GM21619 (cell line): ENCODE results near the gene TM2D3.
"Not testable (repeated sequence)": the region's sequence is repeated elsewhere in the genome, so short reads cannot be mapped to it uniquely, and the experiment has no call there.

Source experiments
- ATAC-seq: cut with Tn5 transposase; IDR thresholded peaks from one replicate; pipeline ENCODE4 v1.9.1; 2021; ENCODE audit not compliant: unreplicated experiment

TM2D3 gene

DNA sequence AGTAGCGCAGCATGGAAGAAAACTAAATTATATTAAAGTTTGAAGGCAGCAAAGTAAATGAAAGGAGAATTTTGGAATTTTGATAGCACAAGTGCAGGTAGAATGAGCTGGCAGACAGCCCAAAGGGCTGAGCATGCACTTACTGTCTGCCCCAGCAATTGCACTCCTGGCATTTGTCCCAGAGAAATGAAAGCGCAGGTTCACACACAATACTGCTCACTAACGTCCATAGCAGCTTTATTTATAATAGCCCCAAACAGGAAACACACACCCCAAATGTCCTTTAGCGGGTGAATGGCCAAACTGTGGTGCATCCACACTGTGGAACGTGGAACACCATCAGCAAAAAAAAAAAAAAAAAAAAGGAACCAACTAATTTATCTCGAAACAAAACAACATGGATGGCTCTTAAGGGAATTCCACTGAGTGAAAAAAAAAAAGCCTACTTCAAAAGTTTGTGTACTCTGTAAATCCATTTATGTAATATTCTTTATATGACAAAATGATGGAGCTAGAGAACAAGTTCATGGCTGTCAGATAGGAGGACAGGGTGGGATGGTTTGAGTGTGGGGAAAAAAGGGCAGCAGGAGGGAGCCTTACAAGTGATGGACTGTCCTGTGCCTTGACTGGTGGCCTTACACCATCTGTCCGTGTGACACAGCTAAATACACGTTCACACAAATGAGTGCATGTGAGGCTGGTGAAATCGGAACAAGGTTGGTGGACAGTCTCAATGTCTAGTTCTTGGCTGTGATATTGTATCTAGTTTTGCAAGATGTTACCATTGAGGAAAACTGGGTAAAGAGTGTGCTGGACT is 6.0 kb upstream of the TM2D3 start:
- no peak for ATAC-seq

DNA sequence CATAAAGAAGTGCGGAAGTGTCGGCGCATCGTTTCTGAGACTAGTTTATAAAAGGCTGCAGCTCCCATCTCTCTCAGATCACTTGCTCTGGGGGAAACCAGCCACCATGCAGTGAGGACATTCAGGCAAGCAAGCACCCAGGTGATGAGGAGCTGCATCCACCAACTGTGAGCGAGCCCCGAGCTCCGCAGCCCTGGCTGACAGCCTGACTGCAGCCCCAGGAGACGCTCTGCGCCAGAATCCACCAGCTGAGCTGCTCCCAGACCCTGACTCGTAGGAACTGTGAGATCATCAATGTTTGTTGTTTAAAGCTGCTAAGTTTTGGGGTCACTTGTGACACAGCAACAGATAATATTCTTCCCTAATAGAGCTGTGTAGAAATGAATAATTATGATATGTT is 5.0 kb upstream of the TM2D3 start:
- ATAC-seq, result no peak

DNA sequence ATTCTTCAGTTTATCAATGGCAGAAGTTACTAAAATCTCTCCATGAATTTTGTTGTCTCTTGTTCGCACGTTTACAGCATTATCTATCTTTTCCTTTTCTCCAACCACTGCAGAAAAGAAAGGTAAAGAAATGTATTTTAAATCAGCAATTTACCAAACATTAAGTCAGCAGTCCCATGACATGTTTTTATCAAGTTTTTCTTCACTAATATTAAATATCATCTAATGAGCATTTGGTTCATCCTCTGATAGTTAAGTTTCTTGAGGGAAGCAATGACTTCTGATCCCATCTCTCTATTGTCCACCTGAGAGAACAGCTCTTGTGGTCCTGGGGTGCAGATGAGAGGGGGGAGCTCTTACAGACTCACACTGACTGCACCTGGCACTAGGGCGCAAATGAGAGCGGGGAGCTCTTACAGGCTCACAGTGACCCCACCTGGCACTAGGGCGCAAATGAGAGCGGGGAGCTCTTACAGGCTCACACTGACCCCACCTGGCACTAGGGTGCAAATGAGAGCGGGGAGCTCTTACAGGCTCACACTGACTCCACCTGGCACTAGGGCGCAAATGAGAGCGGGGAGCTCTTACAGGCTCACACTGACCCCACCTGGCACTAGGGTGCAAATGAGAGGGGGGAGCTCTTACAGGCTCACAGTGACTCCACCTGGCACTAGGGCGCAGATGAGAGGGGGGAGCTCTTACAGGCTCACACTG is 2.6 kb upstream of the TM2D3 start:
- not testable (repeated sequence) for ATAC-seq

DNA sequence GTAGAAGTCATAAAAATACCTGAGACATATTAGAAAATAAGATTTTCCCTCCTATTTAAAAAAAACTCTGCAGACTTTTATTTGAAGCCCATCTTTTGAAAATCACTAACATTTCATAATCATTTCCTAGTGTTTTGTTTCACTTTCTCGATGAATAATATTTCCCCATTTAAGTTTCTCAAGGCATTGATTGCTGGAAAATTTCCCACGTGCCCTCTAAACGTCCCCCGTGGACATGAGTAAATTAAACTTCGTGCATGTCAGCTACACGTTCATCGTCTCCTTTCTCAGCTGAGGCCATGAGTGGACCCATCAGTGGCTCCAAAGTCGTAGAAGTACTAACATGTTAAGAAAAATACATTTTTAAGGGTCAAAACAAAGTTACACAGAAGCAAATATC is 2.0 kb upstream of the TM2D3 start:
- ATAC-seq, result no peak

DNA sequence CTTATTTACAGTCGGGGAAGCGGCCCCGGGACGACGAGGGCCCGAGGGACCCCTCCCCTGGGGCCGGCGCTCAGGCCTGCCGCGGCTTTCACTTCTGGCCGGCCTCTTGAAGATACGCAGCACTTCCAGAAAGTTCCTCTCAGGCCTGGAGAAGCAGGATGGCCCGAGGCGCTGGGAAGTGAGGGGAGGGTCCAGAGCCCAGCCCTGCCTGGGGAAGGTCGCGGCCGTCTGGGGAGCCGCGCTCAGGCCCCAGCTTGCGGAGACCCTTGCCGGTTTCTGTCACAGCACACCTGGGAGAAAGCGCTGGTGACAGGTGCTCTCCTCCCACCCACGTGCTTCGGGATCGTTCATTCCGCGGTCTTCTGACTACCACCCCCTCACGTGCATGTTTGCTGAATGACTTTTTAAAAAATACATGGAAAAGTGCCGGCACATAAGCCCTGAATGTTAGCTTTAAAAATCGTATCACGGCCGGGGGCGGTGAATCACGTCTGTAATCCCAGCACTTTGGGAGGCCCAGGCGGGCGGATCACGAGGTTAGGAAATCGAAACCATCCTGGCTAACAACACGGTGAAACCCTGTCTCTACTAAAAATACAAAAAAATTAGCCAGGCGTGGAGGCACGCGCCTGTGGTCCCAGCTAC is 727 bp upstream of the TM2D3 start:
- no peak for ATAC-seq

DNA sequence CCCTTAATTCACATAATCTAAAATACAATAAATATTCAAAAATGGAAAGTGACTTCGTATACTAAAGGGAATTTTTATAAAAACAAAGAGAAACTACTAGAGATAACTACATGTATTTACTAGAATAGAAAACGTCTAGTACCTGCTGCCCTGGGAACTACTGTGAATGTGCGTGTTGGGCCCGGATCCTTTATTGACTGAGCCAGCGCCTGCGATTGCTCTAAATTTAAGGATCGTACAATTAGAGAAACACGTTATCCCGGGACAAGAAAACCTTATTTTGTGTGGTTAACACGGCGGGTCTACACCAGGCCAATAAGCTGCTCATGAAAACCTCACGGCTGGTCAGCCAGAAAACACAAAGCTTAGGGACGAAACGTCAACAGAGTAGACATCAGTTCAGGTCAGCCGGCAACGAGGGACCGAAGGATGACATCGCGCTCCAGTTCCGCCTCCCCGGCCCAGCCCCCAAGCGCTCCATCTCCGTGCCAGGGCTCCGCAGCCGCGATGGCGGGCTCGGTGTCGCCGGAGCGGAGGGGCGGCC is 555 bp downstream of the TM2D3 start:
- peak; percentile 30 for ATAC-seq

DNA sequence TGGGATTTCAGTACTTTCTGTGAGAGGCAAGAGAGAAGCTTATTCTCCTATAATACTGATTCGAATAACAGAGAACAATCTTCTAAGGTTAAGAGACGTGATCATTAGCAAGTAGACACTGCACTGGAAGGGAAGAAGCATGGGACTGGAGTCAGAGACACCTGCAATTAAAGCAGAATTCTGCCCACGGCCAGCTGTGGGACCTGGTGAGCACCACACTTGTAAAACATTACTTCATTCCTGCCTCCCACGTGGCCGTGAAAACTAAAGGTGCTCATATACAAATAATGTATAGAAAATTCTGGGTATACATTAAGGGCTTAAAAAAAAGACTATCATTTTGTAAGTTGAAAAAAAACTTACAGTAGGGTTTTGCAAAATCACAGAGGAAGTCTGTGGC is 2.0 kb downstream of the TM2D3 start:
- ATAC-seq, result no peak

DNA sequence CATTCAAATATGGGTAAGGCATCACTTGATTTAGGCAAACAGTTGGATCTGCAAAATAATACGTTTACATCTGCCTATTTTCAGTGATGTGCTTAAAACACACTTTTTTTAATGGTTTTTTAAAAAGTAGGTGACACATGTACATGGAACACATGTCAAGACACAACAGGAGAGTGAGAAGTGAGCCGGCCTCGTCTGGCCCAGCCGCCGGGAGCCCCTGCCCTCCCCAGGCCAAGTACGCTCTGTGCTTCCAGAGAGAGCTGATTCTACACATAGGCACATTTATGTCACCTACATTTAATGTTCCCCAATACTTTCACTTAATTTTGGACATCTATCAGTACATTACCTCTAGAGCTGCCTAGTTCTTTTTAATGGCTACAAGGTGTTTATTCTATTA is 3.8 kb downstream of the TM2D3 start:
- no peak for ATAC-seq

DNA sequence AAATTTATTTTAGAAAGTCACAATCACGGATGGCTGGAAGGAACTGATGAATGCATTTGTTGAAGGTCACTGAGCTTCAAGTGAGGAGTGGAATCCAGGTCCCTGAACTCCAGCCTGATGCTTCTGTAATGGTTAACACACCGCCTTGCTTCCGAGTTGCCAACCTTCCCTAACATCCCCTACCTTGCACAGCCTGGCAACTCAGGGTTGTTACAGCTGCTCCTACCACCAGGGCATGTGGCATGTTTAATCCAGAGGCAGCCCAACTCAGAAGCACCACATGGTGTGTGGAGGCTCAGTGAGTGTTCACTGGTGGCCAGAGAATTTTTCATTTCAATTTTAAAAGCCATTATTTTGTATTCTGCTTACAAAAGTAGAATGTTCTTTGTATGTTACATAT is 4.9 kb downstream of the TM2D3 start:
- no peak for ATAC-seq

DNA sequence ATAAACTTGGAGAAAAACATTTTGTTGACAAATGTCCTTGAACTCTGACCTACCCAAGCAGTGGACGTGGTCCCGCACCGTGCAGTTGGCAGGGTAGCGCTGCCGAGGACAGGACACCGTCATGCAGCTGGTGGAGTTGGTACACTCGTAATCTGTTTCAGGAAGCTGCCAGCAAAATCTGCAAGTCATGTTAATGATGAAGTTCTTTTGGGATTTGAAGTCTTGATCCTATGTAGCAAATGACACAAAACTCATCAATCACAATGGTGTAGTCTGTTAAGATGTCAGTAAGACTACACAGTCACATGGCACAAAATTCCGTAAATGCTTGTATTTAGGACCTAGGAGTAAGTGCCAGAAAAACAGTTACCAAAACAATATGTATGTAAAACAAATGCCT is 5.5 kb downstream of the TM2D3 start:
- ATAC-seq, result no peak

DNA sequence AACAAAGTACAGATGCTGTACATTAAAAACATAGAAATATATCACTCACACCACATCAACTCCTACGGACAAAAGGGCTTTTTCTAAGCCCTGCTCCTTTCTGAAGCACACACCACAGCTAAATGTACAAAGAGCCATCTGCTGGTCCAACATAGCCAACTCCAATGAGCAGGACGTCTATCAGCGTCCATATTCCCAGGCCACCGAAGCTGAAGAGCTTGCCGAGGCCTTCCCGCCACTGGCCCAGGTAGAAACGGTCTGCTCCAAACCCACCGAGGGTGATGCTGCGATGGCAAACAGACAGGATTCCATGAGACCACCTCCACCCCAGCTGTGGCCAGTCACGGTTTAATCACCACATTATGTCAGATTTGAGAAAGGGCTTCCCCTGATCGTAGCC is 9.8 kb downstream of the TM2D3 start:
- no peak for ATAC-seq

DNA sequence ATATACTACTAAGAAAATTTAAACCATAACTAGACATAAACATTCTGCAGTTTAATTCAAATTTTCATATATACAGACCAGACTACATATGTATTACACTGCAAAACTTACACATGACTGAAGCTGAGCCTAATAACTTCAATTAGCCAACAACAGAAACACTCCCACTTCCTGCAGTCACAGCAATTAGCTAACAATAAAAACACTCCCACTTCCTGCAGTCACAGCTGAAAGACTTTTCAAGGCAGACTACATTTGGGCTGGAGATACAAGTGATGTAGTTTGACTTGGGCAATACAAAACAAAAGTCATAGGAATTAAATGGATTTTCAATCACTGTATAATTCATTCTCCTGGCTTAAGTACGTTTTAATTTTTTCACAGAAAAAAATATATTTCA is 10.3 kb downstream of the TM2D3 start:
- no peak for ATAC-seq

DNA sequence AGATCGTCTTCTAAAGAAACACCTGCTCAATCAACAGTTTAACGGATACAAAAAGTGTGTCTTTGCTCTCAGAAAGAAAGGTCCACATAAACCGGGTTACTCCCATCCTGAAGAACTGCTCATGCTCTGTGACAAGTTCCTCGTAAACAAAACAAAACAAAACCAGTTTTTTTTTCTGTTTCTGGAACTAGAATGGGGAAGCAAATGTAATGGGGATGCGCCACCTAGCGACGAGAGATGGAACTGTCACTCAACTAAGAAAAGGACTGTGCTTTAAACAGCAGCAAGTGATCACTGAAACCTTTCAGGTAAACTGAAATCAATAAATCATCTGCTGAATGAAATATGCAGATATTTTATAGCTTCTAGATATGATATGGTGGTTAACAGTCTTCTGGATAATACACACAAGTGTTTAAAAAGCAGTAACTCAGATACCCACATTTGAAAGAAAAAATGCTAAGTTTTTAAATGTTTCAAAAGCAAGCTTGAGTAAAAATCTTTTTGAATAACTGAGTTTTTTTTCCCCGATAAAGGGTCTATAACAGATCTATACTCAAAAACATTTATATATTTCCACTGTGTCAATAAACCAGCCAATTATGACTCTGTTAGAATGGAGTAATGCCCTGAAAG is 10.9 kb downstream of the TM2D3 start:
- ATAC-seq, result peak; percentile 66

DNA sequence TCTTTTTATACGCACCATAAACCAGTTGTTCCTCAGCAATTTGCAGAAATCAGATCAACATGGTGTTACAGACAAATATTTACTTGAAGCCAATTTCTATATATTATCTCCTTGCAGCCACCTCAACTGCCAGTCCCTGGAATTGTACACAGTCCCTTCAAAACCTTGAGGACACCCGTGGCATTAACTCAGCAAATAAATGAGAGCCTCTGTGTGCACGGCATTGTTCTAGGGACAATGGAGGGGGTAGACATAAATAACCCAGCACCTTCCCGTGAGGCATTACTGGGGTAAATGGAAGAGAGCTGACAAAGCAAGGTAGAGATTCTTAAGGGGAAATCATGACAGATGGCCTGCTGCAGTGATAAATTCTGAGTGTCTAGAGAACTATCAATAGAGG is 12.5 kb downstream of the TM2D3 start:
- ATAC-seq, result no peak

DNA sequence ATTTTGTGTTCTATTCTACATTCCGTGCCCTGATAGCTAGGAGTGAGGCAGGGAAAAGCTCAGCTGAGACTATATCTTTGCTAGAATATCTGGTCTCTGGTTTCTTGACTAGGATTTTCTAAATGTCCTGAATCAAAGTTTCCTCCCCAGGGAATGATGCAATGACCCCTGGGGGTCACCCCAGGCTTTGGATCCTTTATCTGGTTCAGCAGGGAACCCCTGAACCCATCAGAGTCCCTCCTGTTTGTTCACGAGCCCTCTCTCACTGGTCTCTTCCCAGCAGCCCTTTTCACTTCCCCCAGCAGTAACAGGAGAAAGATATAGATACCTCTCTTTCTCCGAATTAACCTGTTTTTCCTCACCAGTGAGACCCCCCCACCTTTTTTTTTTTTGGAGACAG is 14.3 kb downstream of the TM2D3 start:
- ATAC-seq, result no peak

DNA sequence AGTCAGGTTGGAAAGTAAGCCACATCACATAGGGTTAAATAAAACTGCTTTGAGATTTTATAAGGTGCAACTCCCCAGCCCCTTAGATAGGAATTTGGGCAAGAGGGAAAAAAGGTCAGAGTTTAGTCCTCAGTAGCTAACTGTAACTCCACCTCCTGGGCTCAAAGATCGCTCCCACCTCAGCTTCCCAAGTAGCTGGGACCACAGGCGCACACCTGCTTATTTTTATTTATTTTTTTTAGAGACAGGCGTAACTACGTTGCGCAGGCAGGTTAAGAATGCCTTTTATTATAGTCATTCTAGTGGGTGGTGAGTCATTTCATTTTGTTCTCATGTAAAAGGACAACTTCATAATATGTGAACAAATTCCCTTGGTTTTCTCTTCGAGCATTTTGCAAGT is 14.7 kb downstream of the TM2D3 start:
- no peak for ATAC-seq

DNA sequence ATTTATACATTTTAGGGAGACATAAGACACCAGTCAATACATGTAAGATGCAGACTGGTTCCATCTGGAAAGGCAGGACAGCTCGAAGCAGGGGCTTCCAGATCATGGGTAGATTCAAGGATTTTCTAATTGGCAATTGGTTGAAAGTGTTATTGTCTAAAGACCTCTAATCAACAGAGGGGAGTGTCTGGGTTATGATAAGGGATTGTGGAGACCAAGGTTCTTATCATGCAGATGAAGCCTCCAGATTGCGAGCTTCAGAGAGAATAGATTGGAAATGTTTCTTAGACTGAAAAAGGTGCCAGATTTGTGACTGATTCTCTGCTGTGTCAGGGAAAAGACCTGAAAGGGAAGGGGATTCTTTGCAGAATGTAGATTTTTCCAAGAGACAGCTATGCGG is 15.1 kb downstream of the TM2D3 start:
- ATAC-seq, result no peak

DNA sequence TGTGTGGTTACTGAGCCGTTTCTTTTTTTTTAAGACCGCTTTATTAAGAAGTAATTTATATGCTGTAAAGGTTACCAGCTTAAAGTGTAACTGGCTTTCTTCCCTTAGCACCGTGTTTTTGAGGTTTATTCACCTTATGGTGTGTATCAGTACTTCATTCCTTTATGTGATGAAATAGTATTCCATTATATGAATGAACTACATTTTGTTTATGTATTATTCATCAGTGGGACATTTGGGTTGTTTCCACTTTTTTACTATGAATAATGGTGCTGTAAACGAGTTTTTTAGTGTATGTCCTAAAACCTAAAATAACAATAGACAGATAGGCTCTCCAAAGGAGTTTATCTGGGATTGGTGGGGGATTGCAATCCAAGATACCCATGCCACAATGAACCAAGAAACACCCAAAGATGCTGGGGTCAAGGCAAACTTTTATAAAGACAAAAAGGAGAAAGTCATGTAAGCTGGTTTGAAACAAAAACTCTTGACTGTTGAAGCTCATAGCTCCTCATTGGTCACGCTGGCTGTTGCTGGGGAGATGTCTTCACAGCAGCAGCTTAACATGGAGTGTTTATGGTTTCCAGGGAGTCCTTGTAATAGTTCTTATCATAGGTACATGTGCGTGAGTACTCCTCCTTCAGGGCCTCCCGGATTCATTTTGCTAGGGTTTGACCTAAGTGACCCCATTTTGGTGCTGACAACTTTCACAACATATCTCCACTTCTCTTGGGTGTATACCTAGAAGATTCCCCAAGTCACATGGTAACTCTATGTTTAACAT is 16.0 kb downstream of the TM2D3 start:
- ATAC-seq, result no peak

DNA sequence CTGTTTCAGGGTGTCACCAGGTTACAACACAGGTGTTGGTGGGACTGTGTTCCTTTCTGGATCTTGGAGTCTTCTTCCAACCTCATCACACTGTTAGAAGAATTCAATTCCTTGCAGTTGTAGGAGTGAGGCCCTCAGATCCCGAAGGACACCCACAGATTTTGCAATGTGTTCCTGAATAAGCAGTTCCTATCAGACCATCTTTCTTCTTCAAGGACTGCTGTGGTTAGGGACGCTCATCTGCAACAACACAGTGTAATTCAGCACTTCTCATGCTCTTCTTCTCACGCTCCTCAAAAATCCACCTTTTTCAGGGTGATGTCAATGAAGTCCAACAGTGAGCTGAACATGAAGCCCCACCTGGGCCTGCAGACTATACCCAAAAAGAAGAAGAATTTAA is 18.8 kb downstream of the TM2D3 start:
- ATAC-seq, result no peak

DNA sequence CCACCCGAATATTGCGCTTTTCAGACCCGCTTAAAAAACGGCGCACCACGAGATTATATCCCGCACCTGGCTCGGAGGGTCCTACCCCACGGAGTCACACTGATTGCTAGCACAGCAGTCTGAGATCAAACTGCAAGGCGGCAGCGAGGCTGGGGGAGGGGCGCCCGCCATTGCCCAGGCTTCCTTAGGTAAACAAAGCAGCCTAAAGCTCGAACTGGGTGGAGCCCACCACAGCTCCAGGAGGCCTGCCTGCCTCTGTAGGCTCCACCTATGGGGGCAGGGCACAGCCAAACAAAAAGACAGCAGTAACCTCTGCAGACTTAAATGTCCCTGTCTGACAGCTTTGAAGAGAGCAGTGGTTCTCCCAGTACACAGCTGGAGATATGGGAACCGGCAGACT is 25.5 kb downstream of the TM2D3 start:
- ATAC-seq, result not testable (repeated sequence)

DNA sequence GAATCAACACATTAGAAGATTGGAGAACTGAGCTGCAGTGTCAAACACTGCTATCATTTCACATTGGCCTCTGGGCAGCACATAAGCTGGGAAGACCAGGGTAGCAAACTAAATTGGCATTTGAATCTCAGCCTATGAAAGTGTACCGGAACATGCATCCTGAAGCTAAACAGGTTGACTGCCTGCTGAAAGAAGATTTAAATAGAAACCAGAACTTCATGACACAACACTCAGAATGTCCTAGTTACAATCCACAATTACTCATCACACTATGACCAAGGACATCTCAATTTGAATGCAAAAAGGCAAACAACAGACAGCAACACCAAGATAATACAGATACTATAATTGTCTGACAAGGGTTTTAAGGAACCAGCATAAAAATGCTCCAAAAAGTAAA is 26.2 kb downstream of the TM2D3 start:
- ATAC-seq, result no peak
